SH-SY5Y (cell line): ENCODE measurements around the gene ASMTL.

ENCODE experiments used
- GATA2 ChIP-seq: IDR thresholded peaks from 2 replicates; pipeline ENCODE4 v1.6.1; 2011; ENCODE audit warnings: mild to moderate bottlenecking, low read depth, low read length
- GATA3 ChIP-seq: IDR thresholded peaks from 2 replicates; pipeline ENCODE4 v1.6.1; 2011; ENCODE audit warnings: low read depth, mild to moderate bottlenecking, low read length, moderate library complexity

Gene ASMTL

DNA sequence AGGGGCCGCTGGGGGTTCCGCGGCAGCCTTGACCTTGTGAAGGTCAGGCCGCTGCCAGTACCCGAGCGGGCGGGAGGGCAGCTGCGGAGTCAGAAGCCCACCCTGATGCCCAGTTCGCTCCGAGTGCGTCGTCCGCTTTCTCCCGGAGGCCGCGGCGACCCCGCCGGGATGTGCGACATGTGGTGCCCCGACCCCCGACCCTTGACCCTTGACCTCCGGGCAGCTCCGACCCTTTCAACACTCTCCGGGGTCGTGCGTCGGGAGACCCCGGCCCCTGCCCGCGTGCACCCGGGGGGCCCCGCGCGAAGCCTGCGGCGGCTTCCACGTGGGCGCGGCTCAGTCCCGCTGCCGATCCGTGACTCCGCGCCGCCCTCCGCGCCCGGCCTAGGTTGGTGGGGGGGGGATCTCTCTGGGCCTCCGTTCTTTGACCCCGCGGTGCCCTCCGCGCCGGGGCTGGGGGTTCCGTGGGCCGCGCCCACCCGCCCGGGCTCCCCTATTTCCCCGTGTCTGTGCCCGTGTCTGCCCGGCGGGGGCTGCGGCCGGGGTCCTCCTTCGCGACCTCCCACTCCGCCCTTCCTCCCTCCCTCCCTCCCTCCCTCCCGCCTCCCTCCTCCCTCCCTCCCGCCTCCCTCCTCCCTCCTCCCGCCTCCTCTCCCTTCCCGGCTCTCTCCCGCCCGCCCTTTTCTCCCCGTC is 60.2 kb downstream of the ASMTL start:
- TF ChIP-seq GATA2 (no peak), GATA3 (no peak)

DNA sequence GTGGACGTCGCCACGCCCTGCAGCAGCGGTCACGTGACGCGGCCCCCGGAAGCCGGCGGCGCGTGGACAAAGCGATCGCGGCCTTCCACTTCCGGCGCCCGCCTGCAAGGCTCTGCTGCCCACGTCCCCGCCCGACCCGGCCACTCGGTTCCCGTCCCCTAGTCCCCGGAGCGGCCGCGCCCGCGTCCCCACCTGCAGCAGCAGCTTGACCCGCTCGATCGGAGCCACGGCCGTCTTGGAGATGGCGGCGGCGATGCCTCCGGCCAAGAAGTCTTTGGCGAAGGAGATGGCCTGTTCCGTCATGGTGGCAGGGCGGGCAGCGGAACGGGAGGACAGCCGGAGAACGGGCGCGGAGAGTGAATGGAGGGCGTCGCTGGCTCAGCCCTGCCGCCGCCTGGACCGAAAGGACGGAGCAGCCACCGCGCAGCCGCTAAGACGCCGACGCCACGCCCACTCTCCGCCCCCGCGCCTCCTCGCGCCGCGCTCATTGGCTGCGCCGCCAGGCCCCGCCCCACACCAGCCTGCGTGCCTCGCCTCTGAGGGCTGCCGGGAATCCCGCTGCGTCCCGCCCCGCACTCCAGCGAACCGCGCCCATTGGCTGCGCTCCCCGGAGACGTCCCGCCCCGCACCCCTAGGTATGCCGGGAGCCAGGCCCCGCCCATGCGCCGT is 60.9 kb downstream of the ASMTL start, which contains the start of gene SLC25A6:
Gene SLC25A6, minus strand, starts transcription at position 407 of the 669 bp plus-strand sequence. Its CDS starts 104 bp downstream, at position 303.
- TF ChIP-seq GATA2: no peak; the same call in 1 of the 2 replicates
- no peak for TF ChIP-seq GATA3

GRCh38 chrX:1391370-1391706 is 61.4 kb downstream of the ASMTL start:
- no peak for TF ChIP-seq GATA2
- TF ChIP-seq GATA3: no peak

GRCh38 chrX:1390621-1391369 is 61.9 kb downstream of the ASMTL start:
- no peak for TF ChIP-seq GATA2
- TF ChIP-seq GATA3: no peak

DNA sequence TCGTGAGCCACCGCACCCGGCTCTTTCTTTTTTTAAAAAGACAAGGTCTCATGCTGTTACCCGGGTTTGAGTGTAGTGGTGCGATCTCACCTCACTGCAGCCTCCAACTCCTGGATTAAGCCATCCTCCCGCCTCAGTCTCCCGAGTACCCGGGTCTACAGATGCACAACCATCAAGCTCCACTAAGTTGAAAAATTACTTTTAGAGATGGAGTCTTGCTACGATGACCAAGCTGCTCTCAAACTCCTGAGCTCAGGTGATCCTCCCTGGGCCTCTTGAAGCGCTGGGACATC is 62.8 kb downstream of the ASMTL start:
- no peak for TF ChIP-seq GATA2
- TF ChIP-seq GATA3: no peak

GRCh38 chrX:1389181-1389992 is 63.3 kb downstream of the ASMTL start:
- no peak for TF ChIP-seq GATA3
- no peak for TF ChIP-seq GATA2

- TF ChIP-seq GATA3 (no peak), GATA2 (no peak)
Measured at GRCh38 chrX:1388651-1389050, 64.1 kb downstream of the ASMTL start.

DNA sequence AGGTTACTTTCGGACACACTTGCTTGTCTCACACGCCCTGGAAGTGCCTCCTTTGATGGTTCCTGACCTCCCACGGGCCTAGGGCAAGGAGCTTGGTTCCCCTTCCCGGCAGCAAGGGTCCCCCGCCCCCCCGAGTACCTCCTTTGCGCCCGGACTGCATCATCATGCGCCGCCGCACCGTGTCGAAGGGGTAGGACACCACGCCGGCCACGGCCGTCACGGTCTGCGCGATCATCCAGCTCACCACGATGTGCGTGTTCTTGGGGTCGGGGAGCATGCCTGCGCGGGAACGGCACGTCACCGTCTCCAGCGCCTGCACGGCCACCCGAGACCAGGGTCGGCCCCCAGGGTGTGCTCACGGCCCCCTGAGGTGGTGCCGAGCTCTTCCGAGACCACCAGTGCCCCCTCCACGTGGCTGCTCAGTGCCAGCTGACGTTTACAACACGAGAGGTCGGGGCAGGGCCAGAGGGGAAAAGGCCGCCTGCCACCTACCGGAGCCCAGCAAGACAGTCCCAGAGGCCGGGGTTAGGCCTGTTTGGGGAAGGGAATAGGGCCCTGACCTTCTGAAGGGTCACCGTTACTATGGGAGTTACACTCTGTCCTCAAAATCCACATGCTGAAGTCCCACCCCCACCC is 65.5 kb downstream of the ASMTL start:
- TF ChIP-seq GATA2 (no peak), GATA3 (no peak)

- TF ChIP-seq GATA3 (no peak), GATA2 (no peak)
Measured at GRCh38 chrX:1386338-1387127, 66.2 kb downstream of the ASMTL start.

DNA sequence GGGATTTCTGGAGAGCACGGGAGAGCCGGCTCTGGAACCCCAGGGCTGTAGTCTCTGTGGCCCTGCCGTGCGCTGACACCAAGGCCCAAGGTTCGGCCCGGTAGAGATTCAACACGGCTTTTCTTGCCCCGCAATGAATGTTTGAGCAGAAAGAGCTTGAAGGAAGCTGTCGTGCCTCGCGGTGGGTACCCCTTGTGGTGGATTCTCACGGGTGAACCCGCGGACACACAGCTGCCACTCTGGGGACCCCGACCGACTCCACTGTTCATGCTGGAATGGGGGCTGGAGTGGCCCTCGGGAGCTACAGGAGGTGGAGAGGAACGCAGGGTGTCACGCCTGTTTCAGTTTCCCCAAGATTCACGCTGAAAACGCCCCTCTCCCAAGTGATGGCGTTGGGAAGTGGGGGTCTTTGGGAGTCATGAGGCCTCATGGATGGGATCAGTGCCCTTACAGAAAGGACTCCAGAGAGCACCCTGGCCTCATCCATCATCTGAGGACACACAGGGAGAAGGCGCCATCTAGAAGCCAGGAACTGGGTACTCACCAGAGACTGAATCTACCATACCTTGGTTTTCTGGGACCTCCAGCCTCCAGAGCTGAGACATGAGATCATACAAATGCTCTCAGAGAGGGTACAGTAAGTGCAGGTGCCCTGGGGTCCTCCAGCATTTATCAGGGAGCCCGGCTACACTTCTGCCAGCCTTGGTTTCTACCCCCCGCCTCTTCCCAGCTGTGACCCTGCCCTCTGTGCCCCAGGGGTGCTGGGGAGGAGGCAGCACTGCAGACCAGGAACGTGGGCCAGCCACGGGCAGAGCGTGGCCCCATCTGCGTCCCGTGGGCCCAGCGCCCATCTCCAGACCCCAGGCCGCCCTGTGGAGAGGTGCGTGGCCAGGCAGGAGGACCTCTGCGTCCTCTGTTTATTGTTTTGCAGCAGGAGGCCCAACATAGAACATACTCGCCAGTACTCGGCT is 67.2 kb downstream of the ASMTL start:
- TF ChIP-seq GATA2: no peak
- TF ChIP-seq GATA3: no peak

GRCh38 chrX:1384658-1385252 is 68.0 kb downstream of the ASMTL start:
- TF ChIP-seq GATA3: no peak
- no peak for TF ChIP-seq GATA2
